ENCODE measurements around the gene BBX.

DNA sequence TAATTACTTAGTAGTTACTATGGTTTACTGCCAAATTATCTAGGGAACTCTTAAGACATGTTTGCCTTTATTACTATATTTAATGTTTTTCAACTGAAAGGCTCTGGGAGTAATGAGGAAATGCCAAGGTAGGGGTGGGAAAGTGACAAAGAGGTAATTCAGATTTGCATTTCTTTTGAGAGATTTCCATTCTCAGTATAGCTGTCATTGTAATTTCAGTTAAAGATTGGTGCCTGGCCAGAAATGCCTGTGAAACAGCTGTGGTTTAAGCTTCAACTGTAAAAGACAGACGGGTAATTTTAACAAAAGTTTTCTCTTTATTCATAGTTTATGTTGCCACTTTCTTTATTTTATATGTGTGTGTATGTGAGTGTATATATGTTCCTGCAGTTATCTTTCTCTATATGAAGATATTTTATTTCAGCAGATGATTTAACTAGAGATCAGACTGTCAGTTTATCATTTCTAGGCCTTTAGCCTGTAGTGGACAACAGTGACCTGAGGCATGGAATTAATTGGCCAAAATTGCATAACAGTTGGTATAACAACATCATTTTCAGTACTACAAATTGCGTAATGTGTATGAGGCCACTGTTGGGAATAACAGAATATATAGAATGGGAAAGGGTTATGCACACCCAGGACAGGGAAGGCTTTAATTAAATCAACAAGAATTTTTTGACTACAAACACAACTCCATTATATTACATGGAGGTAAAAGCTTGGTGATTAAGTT, 119.0 kb downstream of the BBX start:
- TF ChIP-seq POLR2AphosphoS5 (IDR thresholded peaks at IDR 0.05; ENCODE audit: low read depth, low read length) (no peak), TAF1 (IDR thresholded peaks at IDR 0.05; ENCODE audit: borderline replicate concordance, insufficient read depth, low read length) (no peak), SIN3A (IDR thresholded peaks at IDR 0.05; ENCODE audit: borderline replicate concordance, insufficient read depth, low read length) (no peak), FOXP2 (optimal IDR thresholded peaks at IDR 0.05; ENCODE audit: borderline replicate concordance, extremely low read depth, extremely low read length, insufficient read depth) (no peak)
- TF ChIP-seq, protein P1, sequence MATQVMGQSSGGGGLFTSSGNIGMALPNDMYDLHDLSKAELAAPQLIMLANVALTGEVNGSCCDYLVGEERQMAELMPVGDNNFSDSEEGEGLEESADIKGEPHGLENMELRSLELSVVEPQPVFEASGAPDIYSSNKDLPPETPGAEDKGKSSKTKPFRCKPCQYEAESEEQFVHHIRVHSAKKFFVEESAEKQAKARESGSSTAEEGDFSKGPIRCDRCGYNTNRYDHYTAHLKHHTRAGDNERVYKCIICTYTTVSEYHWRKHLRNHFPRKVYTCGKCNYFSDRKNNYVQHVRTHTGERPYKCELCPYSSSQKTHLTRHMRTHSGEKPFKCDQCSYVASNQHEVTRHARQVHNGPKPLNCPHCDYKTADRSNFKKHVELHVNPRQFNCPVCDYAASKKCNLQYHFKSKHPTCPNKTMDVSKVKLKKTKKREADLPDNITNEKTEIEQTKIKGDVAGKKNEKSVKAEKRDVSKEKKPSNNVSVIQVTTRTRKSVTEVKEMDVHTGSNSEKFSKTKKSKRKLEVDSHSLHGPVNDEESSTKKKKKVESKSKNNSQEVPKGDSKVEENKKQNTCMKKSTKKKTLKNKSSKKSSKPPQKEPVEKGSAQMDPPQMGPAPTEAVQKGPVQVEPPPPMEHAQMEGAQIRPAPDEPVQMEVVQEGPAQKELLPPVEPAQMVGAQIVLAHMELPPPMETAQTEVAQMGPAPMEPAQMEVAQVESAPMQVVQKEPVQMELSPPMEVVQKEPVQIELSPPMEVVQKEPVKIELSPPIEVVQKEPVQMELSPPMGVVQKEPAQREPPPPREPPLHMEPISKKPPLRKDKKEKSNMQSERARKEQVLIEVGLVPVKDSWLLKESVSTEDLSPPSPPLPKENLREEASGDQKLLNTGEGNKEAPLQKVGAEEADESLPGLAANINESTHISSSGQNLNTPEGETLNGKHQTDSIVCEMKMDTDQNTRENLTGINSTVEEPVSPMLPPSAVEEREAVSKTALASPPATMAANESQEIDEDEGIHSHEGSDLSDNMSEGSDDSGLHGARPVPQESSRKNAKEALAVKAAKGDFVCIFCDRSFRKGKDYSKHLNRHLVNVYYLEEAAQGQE (IDR thresholded peaks at IDR 0.05; ENCODE audit: insufficient read depth in 1 of 2, low read depth in 2 of 2, low read length in 2 of 2) = no peak

Data from PFSK-1 (cell line).